ENCODE results near the gene ZNF662. TPM values are rescaled to one million over a fixed set of nuclear protein-coding genes. Genes with fewer than 3 reads are reported as not detected.

The ZNF662 gene
- total RNA-seq, 1 donor from 2014 or later = 8.6 TPM

GRCh38 chr3:42936157-42936981, 30.4 kb downstream of the ZNF662 start:
- DNase-seq (ENCODE audit: low spot score) = peak; percentile 39

GRCh38 chr3:42937334-42937733, 31.4 kb downstream of the ZNF662 start:
- no peak for DNase-seq (ENCODE audit: low spot score)

- DNase-seq (ENCODE audit: low spot score) = no peak
These were observed 36.8 kb downstream of the ZNF662 start for GRCh38 chr3:42942693-42943092.

- DNase-seq (ENCODE audit: low spot score) = no peak
These were observed 40.1 kb downstream of the ZNF662 start for GRCh38 chr3:42946050-42946449.

GRCh38 chr3:42957573-42957972, 51.6 kb downstream of the ZNF662 start:
- no peak for DNase-seq (ENCODE audit: low spot score)

- no peak for DNase-seq (ENCODE audit: low spot score)
These were observed 54.3 kb downstream of the ZNF662 start for GRCh38 chr3:42960282-42960681.

GRCh38 chr3:42960786-42961185, 54.8 kb downstream of the ZNF662 start:
- DNase-seq (ENCODE audit: low spot score) = no peak

- DNase-seq (ENCODE audit: low spot score) = peak; percentile 49
These were observed 55.7 kb downstream of the ZNF662 start for GRCh38 chr3:42961633-42962032.

- no peak for DNase-seq (ENCODE audit: low spot score)
These were observed 57.3 kb downstream of the ZNF662 start for GRCh38 chr3:42963269-42963668.

GRCh38 chr3:42964266-42964665, 58.3 kb downstream of the ZNF662 start:
- DNase-seq (ENCODE audit: low spot score) = no peak

Other genes starting within 250 kb of the ZNF662 start
- gene KLHL40, start 220.6 kb upstream of the ZNF662 start, total RNA-seq = not detected
- gene HHATL, start 203.3 kb upstream of the ZNF662 start, total RNA-seq = 0.35 TPM
- gene CCDC13, start 132.9 kb upstream of the ZNF662 start, total RNA-seq = 1.4 TPM
- 96.7 TPM for gene HIGD1A, start 101.7 kb upstream of the ZNF662 start, total RNA-seq
- gene ACKR2, start 96.7 kb upstream of the ZNF662 start, total RNA-seq = 5.0 TPM
- 2.8 TPM for gene CYP8B1, start 30.3 kb upstream of the ZNF662 start, total RNA-seq
- gene GASK1A, start 73.2 kb downstream of the ZNF662 start, total RNA-seq = 19.2 TPM
- 24.7 TPM for gene POMGNT2, start 199.9 kb downstream of the ZNF662 start, total RNA-seq